ENCODE measurements around the gene MAN2C1. TPM values are rescaled to one million over a fixed set of nuclear protein-coding genes. Genes with fewer than 3 reads are reported as not detected.
"Not testable (repeated sequence)": the region's sequence is repeated elsewhere in the genome, so short reads cannot be mapped to it uniquely, and the experiment has no call there.

Gene MAN2C1
- total and polyA plus RNA-seq, 4 experiments from 2014 or later, result 32.2 to 449 (median 243) TPM

DNA sequence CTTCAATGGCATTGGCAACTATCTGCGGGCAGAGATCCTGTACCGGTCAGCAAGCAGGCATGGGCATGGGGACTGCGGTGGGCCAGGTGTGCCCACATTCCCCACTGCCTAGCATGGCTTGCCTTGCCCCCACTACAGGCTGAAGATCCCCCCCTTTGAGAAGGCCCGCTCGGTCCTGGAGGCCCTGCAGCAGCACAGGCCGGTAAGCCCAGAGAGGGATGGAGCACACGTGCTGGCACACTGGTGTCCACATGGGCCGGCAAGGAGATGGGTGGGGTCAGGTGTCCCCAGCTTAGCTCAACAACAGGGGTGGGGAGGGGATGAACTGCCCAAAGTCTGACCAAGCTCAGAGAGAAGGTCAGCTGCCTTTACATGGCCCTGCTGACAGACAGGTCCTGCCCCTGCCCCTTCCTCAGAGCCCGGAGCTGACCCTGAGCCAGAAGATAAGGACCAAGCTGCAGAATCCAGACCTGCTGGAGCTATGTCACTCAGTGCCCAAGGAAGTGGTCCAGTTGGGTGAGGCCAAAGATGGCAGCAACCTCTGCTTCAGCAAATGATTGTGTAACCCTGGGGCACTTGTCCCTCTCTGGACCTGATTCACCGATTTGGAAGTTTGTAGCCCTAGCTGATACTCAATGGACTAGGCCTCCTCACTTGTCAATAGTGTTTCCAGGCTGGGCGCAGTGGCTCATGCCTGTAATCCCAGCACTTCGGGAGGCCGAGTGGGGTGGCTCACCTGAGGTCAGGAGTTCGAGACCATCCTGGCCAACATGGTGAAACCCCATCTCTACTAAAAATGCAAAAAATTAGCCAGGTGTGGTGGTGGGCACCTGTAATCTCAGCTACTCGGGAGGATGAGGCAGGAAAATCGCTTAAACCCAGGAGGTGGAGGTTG, 16.0 kb downstream of the MAN2C1 start:
- H3K36me3 ChIP-seq (ENCODE audit: insufficient read depth, low read length), result no peaks in the 10 kb centered on the region
- Mint-ChIP-seq H3K36me3 (peaks cover 3 to 17% of the 10 kb centered on the region in 2 donors), H3K9me3 (peaks cover 0 to 28% (median 9%) of the 10 kb centered on the region in 8 donors), H3K4me3 (no peak overlapping the region), H3K4me1 (peaks cover 8 to 28% (median 18%) of the 10 kb centered on the region in 4 donors), H3K27me3 (no peaks in the 10 kb centered on the region), H3K27ac (peak overlapping the region; percentile 17 to 99 (median 69))
- no peak overlapping the region for H3K4me3 ChIP-seq (ENCODE audit: low read length in 2 of 2)
- POLR2A ChIA-PET (ENCODE audit: partially characterized antibody), result interaction anchor here (10.1 kb wide), 1 partner anchor 15 kb away, joined by 148 read pairs; the partner anchor contains the start of gene MAN2C1
- H3K27me3 ChIP-seq (ENCODE audit: insufficient read depth, low read length), result no peaks in the 10 kb centered on the region
- CTCF ChIA-PET (ENCODE audit: partially characterized antibody), result interaction anchor here (1.1 to 2.8 kb wide), 2 partner anchors 16 to 288 kb away, joined by 4 to 17 read pairs; partner anchors contain the start of genes IMP3 and MAN2C1
- H3K9me3 ChIP-seq (ENCODE audit: control insufficient read depth in 1 of 2, low read length in 2 of 2), result peaks cover 6 to 7% of the 10 kb centered on the region in 2 donors
- H3K27ac ChIP-seq (ENCODE audit: low read depth, low read length), result no peak overlapping the region
- peaks cover 29% of the 10 kb centered on the region for H3K4me1 ChIP-seq (ENCODE audit: insufficient read depth, low read length)
- no peak for DNase-seq
- intact Hi-C loops (cut with micrococcal nuclease), result loop anchor here (5.0 kb wide), 1 partner anchor 100 kb away; the partner anchor contains the start of gene SIN3A

DNA sequence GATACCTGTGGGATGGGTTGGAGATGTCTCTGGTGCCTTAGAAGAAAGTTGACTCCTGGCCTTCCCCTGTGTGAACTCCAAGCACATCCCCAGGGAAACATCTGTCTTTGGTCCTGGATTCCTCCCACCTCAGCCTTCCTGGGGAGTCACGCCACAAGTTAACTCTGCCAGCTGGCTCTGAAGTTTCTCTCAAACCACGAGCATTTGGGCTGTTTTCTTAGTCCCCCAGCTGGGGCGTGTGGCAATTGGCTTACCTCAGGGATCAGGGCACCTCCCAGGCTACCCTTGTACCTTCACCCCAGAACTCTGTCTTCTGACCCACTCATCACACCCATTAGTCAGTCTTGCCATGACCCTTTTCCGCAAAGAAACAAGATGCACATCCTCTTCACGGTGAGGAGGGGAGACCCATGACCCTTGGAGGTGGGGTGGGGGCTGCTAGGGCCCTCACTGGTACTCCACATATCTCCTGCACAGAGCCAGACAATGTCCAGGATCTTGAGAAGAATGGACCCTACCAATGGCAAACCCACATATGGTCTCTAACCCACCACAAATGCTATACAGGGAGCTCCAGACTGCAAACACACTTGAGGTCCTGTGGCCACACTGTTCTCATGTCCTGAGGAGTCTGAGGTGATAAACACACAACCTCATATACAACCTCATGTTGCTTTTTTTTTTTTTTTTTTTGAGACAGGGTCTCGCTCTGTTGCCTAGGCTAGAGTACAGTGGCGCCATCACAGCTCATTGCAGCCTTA, 17.6 kb downstream of the MAN2C1 start:
- Mint-ChIP-seq H3K36me3 (peaks cover 3 to 13% of the 10 kb centered on the region in 2 donors), H3K27ac (peak overlapping the region; percentile 91 to 100 (median 100)), H3K9me3 (peaks cover 0 to 30% (median 9%) of the 10 kb centered on the region in 8 donors), H3K4me3 (peak overlapping the region in 3 of 8 donors; percentile 7 to 82 (median 77)), H3K4me1 (peaks cover 14 to 35% (median 26%) of the 10 kb centered on the region in 4 donors), H3K27me3 (no peaks in the 10 kb centered on the region)
- ChIA-PET POLR2A (ENCODE audit: partially characterized antibody) (interaction anchor here (0.6 to 10.1 kb wide), 5 partner anchors 13 to 1933 kb away, joined by 3 to 148 read pairs (median 4); partner anchors contain the start of genes MAN2C1 and SNX33), CTCF (ENCODE audit: partially characterized antibody) (interaction anchor here (0.6 kb wide), 1 partner anchor 283 kb away, joined by 3 read pairs; no protein-coding TSS in a partner anchor)
- peaks cover 6 to 7% of the 10 kb centered on the region in 2 donors for H3K9me3 ChIP-seq (ENCODE audit: control insufficient read depth in 1 of 2, low read length in 2 of 2)
- intact Hi-C loops (cut with micrococcal nuclease), result loop anchor here (1.0 to 5.0 kb wide), 2 partner anchors 17 to 102 kb away; partner anchors contain the start of gene SIN3A
- no peaks in the 10 kb centered on the region for H3K36me3 ChIP-seq (ENCODE audit: insufficient read depth, low read length)
- no peaks in the 10 kb centered on the region for H3K27me3 ChIP-seq (ENCODE audit: insufficient read depth, low read length)
- peak overlapping the region; percentile 53 for H3K27ac ChIP-seq (ENCODE audit: low read depth, low read length)
- H3K4me1 ChIP-seq (ENCODE audit: insufficient read depth, low read length), result peaks cover 36% of the 10 kb centered on the region
- H3K4me3 ChIP-seq (ENCODE audit: low read length in 2 of 2), result no peak overlapping the region
- no peak for DNase-seq

DNA sequence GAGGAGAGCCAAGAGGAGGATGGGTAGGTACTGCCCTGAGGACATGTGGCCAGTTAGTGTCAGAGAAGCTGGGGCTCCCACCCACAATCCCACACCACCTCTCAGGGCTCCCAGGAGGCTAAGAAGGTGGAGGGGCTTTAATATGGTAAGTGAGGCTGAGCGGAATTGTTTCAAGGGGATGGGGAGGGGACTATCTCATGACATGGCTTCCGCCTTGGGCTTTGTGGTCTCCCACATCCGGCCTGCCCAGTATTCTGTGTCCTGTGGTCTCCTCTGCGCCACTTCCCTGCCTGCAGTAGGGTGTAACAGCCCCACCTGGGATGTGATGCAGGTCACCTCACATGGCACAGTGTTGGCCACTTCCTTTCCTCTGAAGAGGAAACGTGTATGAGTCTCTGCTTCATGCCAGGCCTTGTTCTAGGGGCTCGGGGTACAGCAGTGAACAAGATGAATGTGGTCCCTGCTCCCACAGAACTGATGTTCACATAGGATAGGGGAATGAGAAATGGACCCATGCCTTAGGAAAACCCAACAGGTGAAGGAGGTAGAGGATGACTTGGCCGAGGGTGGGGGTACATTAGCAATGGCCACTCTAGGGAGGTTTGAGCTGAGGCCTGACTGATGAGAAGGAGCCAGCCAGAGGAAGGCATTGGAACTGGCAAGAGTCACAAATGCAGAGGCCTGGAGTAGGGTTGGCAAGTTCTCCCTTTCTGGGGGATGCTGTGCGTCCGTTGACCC, 18.4 kb downstream of the MAN2C1 start:
- H3K27me3 ChIP-seq (ENCODE audit: insufficient read depth, low read length), result no peaks in the 10 kb centered on the region
- ChIA-PET CTCF (ENCODE audit: partially characterized antibody) (interaction anchor here (1.4 kb wide), 1 partner anchor 18 kb away, joined by 8 read pairs; the partner anchor contains the start of gene MAN2C1), POLR2A (ENCODE audit: partially characterized antibody) (interaction anchor here (1.0 to 10.1 kb wide), 6 partner anchors 14 to 298 kb away, joined by 3 to 148 read pairs (median 4); partner anchors contain the start of genes COMMD4, MAN2C1 and SNX33)
- peaks cover 36% of the 10 kb centered on the region for H3K4me1 ChIP-seq (ENCODE audit: insufficient read depth, low read length)
- Mint-ChIP-seq H3K27ac (peak overlapping the region; percentile 91 to 100 (median 100)), H3K4me3 (peak overlapping the region; percentile 35 to 83 (median 75)), H3K36me3 (peaks cover 3 to 12% of the 10 kb centered on the region in 2 donors), H3K4me1 (peaks cover 14 to 38% (median 27%) of the 10 kb centered on the region in 4 donors), H3K9me3 (peaks cover 0 to 30% (median 9%) of the 10 kb centered on the region in 8 donors), H3K27me3 (no peaks in the 10 kb centered on the region)
- peak; percentile 90 to 93 (median 92) for DNase-seq
- H3K9me3 ChIP-seq (ENCODE audit: control insufficient read depth in 1 of 2, low read length in 2 of 2), result peaks cover 6 to 7% of the 10 kb centered on the region in 2 donors
- H3K36me3 ChIP-seq (ENCODE audit: insufficient read depth, low read length), result no peaks in the 10 kb centered on the region
- H3K4me3 ChIP-seq (ENCODE audit: low read length in 2 of 2), result peak overlapping the region in 1 of 2 donors; percentile 11
- peak overlapping the region; percentile 53 for H3K27ac ChIP-seq (ENCODE audit: low read depth, low read length)
- intact Hi-C loops (cut with micrococcal nuclease), result loop anchor here (1.0 to 5.0 kb wide), 2 partner anchors 17 to 102 kb away; partner anchors contain the start of gene SIN3A

DNA sequence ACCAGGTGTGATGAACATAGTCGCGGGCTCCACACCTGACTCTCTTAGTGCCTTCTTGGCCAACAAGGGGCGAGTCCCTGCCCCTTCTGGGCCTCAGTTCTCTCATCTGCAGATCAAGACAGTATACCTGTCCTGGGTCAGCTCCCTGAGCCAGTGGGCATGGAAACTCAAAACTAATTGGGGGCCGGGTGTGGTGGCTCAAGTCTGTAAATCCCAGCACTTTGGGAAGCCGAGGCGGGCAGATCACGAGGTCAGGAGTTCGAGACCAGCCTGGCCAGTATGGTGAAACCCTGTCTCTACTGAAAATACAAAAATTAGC, 19.1 kb downstream of the MAN2C1 start:
- H3K4me1 ChIP-seq (ENCODE audit: insufficient read depth, low read length), result peaks cover 36% of the 10 kb centered on the region
- H3K4me3 Mint-ChIP-seq, result peak overlapping the region; percentile 9 to 83 (median 66)
- H3K36me3 ChIP-seq (ENCODE audit: insufficient read depth, low read length); intact Hi-C loops (cut with micrococcal nuclease); H3K9me3 ChIP-seq (ENCODE audit: control insufficient read depth in 1 of 2, low read length in 2 of 2); H3K36me3 Mint-ChIP-seq; H3K27me3 Mint-ChIP-seq; DNase-seq; H3K27me3 ChIP-seq (ENCODE audit: insufficient read depth, low read length): not testable (repeated sequence)
- H3K9me3 Mint-ChIP-seq, result peaks cover 0 to 30% (median 9%) of the 10 kb centered on the region in 8 donors
- POLR2A ChIA-PET (ENCODE audit: partially characterized antibody), result interaction anchor here (1.2 to 10.1 kb wide), 6 partner anchors 14 to 298 kb away, joined by 3 to 148 read pairs (median 6); partner anchors contain the start of genes COMMD4 and MAN2C1
- peaks cover 14 to 38% (median 27%) of the 10 kb centered on the region in 4 donors for H3K4me1 Mint-ChIP-seq
- peak overlapping the region in 1 of 2 donors; percentile 11 for H3K4me3 ChIP-seq (ENCODE audit: low read length in 2 of 2)
- peak overlapping the region; percentile 91 to 100 (median 100) for H3K27ac Mint-ChIP-seq
- H3K27ac ChIP-seq (ENCODE audit: low read depth, low read length), result peak overlapping the region; percentile 53
- CTCF ChIA-PET (ENCODE audit: partially characterized antibody), result interaction anchor here (1.4 kb wide), 1 partner anchor 18 kb away, joined by 8 read pairs; the partner anchor contains the start of gene MAN2C1

DNA sequence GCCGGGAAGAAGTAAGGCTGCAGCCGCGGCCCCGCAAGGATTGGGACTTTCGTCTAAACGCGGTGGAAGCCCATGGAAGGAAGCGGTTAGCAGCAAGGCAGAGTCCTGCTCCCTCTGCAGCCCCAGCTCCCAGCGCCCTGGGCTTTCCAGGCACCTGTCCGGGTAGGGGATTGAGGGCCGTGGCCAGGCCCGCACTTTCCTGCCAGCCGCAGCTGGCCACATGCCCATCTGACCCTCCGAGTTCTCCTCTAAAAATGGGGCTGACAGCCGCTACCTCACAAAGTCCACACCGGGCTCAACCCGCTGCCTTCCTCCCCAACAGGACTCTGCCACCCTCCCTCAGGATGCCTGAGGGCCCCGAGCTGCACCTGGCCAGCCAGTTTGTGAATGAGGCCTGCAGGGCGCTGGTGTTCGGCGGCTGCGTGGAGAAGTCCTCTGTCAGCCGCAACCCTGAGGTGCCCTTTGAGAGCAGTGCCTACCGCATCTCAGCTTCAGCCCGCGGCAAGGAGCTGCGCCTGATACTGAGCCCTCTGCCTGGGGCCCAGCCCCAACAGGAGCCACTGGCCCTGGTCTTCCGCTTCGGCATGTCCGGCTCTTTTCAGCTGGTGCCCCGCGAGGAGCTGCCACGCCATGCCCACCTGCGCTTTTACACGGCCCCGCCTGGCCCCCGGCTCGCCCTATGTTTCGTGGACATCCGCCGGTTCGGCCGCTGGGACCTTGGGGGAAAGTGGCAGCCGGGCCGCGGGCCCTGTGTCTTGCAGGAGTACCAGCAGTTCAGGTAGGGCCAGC, 19.7 kb downstream of the MAN2C1 start:
- peaks cover 3 to 9% of the 10 kb centered on the region in 2 donors for H3K36me3 Mint-ChIP-seq
- peaks cover 0 to 30% (median 9%) of the 10 kb centered on the region in 8 donors for H3K9me3 Mint-ChIP-seq
- H3K9me3 ChIP-seq (ENCODE audit: control insufficient read depth in 1 of 2, low read length in 2 of 2), result peaks cover 6 to 7% of the 10 kb centered on the region in 2 donors
- DNase-seq, result no peak
- H3K27me3 Mint-ChIP-seq, result no peaks in the 10 kb centered on the region
- peak overlapping the region; percentile 17 to 83 (median 72) for H3K4me3 Mint-ChIP-seq
- H3K36me3 ChIP-seq (ENCODE audit: insufficient read depth, low read length), result no peaks in the 10 kb centered on the region
- H3K4me1 Mint-ChIP-seq, result peaks cover 14 to 38% (median 27%) of the 10 kb centered on the region in 4 donors
- peaks cover 36% of the 10 kb centered on the region for H3K4me1 ChIP-seq (ENCODE audit: insufficient read depth, low read length)
- H3K27ac Mint-ChIP-seq, result peak overlapping the region; percentile 54 to 100 (median 99)
- no peaks in the 10 kb centered on the region for H3K27me3 ChIP-seq (ENCODE audit: insufficient read depth, low read length)
- peak overlapping the region; percentile 23 for H3K27ac ChIP-seq (ENCODE audit: low read depth, low read length)
- CTCF ChIA-PET (ENCODE audit: partially characterized antibody), result interaction anchor here (1.4 kb wide), 1 partner anchor 19 kb away, joined by 8 read pairs; the partner anchor contains the start of gene MAN2C1
- intact Hi-C loops (cut with micrococcal nuclease), result no loop called here
- POLR2A ChIA-PET (ENCODE audit: partially characterized antibody), result interaction anchor here (1.0 to 10.1 kb wide), 12 partner anchors 10 to 325 kb away, joined by 3 to 148 read pairs (median 6); partner anchors contain the start of genes COMMD4, MAN2C1, PPCDC and SIN3A
- peak overlapping the region in 1 of 2 donors; percentile 72 for H3K4me3 ChIP-seq (ENCODE audit: low read length in 2 of 2)

Measured in CD4-positive, alpha-beta memory T cell (primary cell).